Measurements from ENCODE around the gene ADAMTS9.

DNA sequence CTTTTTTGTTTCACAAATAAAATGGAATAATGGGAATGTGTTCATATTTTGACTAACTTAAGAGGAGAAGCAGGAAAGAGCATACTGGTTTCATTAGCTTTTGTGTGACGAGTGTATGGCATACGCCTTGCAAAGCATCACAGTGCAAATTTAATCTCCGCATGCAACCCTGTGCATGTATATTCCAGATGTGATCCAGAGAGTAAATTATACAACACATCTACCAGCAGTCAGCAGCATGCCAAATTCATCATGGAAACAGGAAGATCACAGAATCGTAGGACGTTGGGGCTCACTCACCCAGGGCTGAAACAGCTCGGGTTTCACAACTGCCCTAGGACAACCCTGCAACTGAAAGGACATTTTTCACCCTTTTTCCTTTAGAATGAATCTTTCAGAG, 53.4 kb downstream of the ADAMTS9 start:
- TF ChIP-seq, protein P1, sequence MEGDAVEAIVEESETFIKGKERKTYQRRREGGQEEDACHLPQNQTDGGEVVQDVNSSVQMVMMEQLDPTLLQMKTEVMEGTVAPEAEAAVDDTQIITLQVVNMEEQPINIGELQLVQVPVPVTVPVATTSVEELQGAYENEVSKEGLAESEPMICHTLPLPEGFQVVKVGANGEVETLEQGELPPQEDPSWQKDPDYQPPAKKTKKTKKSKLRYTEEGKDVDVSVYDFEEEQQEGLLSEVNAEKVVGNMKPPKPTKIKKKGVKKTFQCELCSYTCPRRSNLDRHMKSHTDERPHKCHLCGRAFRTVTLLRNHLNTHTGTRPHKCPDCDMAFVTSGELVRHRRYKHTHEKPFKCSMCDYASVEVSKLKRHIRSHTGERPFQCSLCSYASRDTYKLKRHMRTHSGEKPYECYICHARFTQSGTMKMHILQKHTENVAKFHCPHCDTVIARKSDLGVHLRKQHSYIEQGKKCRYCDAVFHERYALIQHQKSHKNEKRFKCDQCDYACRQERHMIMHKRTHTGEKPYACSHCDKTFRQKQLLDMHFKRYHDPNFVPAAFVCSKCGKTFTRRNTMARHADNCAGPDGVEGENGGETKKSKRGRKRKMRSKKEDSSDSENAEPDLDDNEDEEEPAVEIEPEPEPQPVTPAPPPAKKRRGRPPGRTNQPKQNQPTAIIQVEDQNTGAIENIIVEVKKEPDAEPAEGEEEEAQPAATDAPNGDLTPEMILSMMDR (IDR thresholded peaks at IDR 0.05) = no peak
- TF ChIP-seq POLR2AphosphoS5 (IDR thresholded peaks at IDR 0.05) = no peak
- TF ChIP-seq POLR2A (IDR thresholded peaks at IDR 0.05) = no peak

All from prostate gland (tissue), 2 donors.